HL-60 (cell line): Measurements from ENCODE around the gene ADH4.

Experiments used
- CTCF ChIP-seq: IDR thresholded peaks from one replicate; pipeline ENCODE4 v1.5.1; 2011; ENCODE audit warnings: low read length, control low read depth, inconsistent platforms; ENCODE audit not compliant: insufficient read depth
- GABPA ChIP-seq: IDR thresholded peaks from 2 replicates; pipeline ENCODE4 v1.6.1; 2012; ENCODE audit warnings: low read depth
- POLR2AphosphoS5 ChIP-seq: IDR thresholded peaks from 2 replicates; pipeline ENCODE4 v1.6.1; 2012; ENCODE audit warnings: low read depth
- REST ChIP-seq: IDR thresholded peaks from 2 replicates; pipeline ENCODE4 v1.6.1; 2012; ENCODE audit warnings: low read depth; ENCODE audit not compliant: insufficient replicate concordance
- SPI1 ChIP-seq: IDR thresholded peaks from 2 replicates; pipeline ENCODE4 v1.6.1; 2012; ENCODE audit warnings: low read depth, mild to moderate bottlenecking, borderline replicate concordance

- TF ChIP-seq CTCF (no peak), REST (no peak), POLR2AphosphoS5 (no peak), GABPA (no peak), SPI1 (no peak)
These were observed 36.4 kb upstream of the ADH4 start for GRCh38 chr4:99180382-99181070.
